Stimulated activated CD4-positive, alpha-beta T cell treated with anti-CD3 and anti-CD28 coated beads, Interleukin-4, amount 100 ng/mL, for 48 hours (primary cell): ENCODE data around the gene FCAMR.
"Not testable (repeated sequence)": the region's sequence is repeated elsewhere in the genome, so short reads cannot be mapped to it uniquely, and the experiment has no call there.

Source experiments
- DNase-seq, 2 donors: peaks; one replicate each; pipeline ENCODE4 v3.0.0-alpha.2; 2020; ENCODE audit warnings: low read depth in 2 of 2

Gene FCAMR

GRCh38 chr1:206932177-206932576 is 38.1 kb downstream of the FCAMR start:
- no peak for DNase-seq

DNA sequence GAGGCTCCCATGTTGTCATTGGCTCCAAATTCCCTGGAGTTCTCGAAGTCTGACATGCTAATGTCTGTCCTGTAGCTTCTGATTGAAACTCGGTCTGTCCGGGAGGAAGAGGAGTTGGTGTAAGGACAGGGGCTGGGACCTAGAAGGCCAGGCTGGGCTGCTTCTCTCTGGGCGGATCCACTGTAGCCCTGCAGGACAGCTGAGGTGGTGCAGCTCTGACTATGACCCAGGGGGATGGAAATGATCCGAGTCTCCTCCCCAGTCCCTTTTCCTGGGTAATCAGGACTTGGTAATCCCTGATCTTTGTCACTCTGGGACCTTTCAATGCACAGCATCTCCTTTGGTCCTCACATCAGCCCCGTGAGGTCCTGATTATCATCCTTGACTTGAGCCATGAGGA is 38.6 kb downstream of the FCAMR start:
- DNase-seq: no peak

DNA sequence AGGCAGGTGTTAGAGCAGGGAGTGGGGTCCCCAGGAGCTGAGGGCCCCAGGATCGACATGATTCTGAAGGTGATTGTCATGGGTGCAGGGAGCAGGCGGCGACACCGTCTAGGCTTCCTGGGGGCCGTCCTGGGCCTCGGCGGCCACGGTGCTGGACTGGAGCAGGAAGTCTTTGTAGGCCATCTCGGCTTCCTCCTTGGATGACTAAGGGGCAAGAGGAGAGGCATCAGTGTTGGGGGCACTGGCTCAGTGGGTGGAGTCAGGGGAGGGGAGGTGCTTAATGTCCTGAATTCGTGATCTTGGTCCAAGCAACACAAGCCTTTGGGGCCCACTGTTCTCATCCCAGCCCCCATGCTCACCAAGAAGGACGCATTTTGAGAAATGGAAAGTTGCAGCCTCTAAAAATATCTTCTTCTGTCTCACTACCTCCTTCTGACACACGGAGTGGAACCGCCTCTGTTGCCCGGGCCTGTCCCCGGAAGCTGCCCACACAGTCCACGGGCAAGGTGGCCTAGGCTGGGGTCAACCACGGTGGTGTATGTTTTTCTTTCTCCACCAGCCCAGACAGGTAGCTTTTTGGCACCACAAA is 40.0 kb downstream of the FCAMR start:
- DNase-seq: peak in 1 of 2 donors; percentile 28

- no peak for DNase-seq
These were observed 40.7 kb downstream of the FCAMR start for GRCh38 chr1:206929524-206929923.

GRCh38 chr1:206926286-206926685 is 44.0 kb downstream of the FCAMR start:
- no peak for DNase-seq

DNA sequence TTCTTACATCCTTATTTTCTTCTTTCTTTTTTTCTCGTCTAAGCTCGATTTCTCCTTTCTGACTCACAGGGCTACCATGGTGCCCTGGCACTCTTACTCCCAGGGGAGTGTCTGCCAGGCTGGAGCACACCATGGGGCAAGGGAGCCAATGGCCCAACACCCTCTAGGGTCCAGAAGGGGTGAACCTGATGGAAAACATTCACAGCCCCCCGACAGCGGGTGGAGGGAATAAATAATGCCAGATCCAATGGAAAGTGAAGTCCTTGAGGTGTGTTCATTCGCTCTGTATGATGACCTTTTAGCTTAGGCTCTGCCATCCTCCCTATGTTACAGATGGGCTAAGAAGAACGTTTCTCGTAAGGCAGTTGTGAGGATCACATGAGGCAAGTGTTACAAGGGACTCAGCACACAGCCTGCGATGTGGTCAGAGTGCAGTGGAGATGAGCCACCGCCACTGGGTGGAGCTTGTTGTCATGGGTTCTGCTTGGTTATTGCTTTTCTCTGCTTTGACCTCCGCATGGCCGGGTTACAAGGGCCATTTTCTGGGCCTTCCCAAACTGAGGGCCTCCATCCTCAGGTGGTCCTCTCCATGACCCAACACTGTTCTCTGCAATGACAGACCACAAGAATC is 45.0 kb downstream of the FCAMR start:
- no peak for DNase-seq

DNA sequence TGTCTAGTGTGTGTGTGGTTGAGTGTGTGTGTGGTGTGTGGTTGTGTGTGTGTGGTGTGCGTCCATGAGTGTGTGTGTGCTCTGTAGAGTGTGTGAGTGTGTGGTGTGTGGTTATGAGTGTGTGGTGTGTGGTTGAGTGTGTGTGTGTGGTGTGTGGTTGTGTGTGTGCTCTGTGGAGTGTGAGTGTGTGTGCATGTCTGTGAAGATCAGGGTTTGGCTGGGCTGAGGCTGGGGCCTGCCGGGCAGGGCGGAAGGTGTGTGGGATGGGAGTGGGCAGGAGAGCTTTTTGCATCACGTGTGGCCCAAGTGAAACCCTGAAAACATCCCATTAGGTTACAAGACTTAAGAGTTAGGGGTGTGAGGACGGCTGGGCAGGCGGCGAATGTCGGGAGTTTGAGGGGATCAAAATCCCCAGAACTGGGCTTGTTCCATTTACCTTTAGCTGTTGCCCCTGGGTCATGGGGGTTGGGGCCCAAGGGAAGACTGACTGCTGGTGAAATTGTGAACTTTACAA is 45.6 kb downstream of the FCAMR start:
- DNase-seq: no peak

GRCh38 chr1:206923961-206924557 is 46.2 kb downstream of the FCAMR start:
- DNase-seq: not testable (repeated sequence)

DNA sequence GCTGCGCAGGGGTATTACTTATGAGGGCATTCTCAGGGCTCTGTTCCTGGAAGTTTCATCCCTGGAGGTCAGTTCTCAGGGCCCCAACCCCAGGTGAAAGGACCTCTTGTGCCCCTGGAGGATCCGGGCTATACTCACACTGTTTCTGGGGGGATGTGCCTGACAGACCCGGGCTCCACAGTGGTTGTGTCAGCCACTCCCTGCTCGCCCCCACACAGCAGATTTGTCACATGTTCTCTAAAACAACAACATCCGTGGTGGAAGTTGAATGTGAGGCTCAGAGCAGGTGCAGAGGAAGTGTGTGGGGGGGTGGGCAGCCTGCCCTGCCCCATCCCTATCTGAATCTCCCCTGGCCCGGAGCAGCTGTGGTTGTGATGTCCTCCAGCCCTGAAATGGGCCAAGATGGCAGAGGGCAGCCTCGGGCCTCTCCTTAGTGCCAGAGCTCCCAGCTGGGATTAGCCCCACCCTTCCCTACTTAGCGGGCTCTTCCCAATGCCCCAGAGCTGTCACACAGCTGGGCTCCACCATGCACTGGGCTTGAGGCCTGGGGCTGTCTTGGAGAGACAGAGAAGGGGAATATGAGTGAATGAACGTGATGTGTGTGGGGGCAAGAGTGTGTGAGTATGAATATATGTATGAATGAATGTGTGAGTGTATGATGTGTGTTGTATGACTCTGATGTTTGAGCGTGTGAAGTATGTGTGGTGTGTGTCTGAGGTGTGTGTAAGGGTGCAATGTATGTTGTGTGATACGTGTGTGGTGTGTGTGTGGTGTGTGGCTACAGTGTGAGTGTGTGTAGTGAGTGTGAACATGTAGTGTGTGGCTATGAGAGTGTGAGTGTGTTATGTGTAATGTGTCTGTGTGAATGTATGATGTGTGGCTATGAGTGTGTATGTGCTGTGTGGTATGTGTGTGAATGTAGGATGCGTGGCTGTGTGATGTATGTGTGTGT is 47.0 kb downstream of the FCAMR start:
- DNase-seq: peak in 1 of 2 donors; percentile 49

DNA sequence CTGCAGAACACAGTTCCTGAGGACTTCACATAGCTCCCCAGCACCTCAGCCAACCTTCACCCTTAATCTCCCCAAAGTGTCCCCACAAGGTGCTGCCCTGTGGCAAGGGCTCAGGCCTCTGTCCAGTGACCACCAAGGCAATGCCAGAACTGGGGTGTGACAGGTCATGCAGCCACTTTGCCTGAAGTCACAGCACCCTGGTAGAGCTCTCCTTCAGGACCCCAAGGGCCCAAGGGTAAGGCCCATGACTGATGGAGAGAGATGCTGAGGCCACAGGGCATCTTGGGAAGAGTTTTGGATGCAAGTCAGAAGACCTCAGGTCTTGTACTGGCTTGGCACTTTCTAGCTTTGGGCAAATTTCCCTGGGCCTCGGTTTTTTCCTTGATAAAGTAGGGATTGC is 47.7 kb downstream of the FCAMR start:
- no peak for DNase-seq

DNA sequence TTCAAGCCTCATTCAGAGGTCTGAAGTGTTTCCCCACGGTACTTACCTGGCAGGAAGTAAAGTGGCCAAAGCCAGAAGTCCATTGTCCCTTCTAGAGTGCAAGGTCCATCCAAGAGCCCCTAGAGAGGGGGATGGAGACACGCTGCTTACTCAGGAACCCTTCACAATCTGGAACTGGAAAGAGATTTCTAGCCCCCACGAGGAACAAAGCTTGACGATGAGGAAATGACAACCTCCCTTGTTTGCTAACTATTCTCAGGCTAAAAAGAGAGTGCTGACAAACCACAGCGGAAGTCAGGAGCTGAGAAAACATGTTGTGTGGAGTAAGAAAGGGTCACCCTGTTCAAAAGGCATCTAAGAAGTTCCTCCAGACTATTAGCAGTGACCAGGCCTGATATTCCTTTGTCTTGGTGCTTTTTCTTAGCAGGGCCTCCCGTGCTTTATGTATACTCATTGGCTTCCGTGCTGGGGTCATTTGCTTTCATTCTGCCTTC is 48.4 kb downstream of the FCAMR start, which contains the start of gene FCMR:
FCMR (minus strand) TSS at position 170 of the 494 bp plus-strand sequence; CDS start at position 83, 87 bp downstream.
- DNase-seq: no peak

- DNase-seq: no peak
These were observed 52.2 kb downstream of the FCAMR start for GRCh38 chr1:206918076-206918475.

DNA sequence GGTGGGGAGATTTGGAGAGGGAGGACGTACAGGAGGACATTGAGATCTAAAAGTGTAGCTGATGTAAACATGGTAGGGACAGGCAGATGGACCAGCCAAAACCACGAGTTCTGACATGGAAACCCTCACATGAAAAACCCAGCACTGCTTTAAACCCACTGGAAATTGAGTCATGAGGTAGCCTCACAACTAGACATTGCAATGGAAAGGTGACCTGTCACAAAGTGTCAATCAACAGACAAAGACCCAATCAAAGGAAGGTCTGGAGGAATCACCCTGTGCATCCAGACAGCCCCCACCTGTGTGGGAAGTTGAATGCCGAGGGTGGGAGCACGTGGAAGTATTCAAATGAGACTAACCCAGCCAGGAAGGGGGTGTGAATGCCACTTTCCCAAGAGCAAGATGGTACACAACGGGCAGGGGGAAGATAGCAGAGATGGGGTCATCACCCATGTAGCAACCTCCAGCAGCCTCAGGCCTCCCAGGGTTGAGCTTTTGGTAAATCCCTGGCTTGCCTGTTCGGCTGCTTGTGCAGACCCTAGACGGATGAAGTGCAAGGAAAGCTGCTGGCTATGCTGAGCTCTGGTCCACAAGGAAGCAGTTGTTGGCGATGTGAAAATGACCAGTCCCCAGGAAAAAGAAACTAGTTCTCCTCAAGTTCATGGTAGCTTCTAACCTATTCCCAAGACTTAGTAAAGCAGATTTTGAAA is 54.1 kb downstream of the FCAMR start:
- no peak for DNase-seq

- no peak for DNase-seq
These were observed 55.1 kb downstream of the FCAMR start for GRCh38 chr1:206915030-206915735.

- no peak for DNase-seq
These were observed 56.3 kb downstream of the FCAMR start for GRCh38 chr1:206913766-206914537.

- no peak for DNase-seq
These were observed 57.7 kb downstream of the FCAMR start for GRCh38 chr1:206912445-206913095.

GRCh38 chr1:206911064-206911663 is 59.1 kb downstream of the FCAMR start:
- DNase-seq: no peak

DNA sequence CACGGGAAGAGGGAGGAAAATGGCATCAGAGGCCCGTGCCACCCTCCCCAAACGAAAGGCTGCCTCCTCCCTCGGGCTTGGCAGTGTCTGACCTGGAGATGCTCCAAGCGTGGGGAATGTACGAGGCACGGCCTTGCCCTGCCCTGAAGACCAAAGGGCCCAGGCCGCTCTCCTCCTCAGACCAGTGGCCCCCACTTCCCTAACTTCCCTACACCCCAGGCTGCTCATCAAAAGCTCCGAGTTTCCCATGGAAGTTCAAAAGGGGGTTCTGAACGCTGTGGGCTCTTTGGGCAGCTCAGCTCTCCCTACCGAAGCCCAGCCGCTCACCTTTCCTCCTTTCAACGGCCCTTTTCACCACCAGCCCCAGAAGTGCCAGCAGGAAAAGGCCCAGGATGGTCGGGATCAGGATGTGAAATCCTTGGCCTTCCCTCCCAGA is 60.4 kb downstream of the FCAMR start:
- DNase-seq: no peak
